Esophagus muscularis mucosa (tissue), 4 donors: ENCODE measurements around the gene NPPB. TPM values are rescaled to one million over a fixed set of nuclear protein-coding genes. Genes with fewer than 3 reads are reported as not detected.

Experiments used
- DNase-seq: peaks from one replicate; pipeline ENCODE4 v3.0.0-alpha.2; 2017; ENCODE audit errors: extremely low spot score
- H3K27ac ChIP-seq, 4 donors: fragments of 200-600 bp; sonication (generic); replicated peaks in 1 of 4; 1 replicate in 3 of 4; 2 replicates in 1 of 4; pipeline ENCODE4 v1.5.1; 2016 to 2019; ENCODE audit warnings: mild to moderate bottlenecking in 1 of 4
- H3K27me3 ChIP-seq, 4 donors: fragments of 200-600 bp; sonication (generic); one replicate each; pipeline versions ENCODE4 v1.5.1 to v1.6.0; 2016 to 2019
- H3K36me3 ChIP-seq, 4 donors: fragments of 200-600 bp; sonication (generic); one replicate each; pipeline ENCODE4 v1.5.1; 2016 to 2019
- H3K4me1 ChIP-seq, 4 donors: fragments of 200-600 bp; sonication (generic); one replicate each; pipeline ENCODE4 v1.5.1; 2016 to 2019
- H3K4me3 ChIP-seq, 4 donors: fragments of 200-600 bp; sonication (generic); 1 replicate in 2 of 4; 2 replicates in 2 of 4; pipeline ENCODE4 v1.5.1; 2016 to 2019; ENCODE audit warnings: mild to moderate bottlenecking in 4 of 4, moderate library complexity in 1 of 4
- H3K9me3 ChIP-seq, 4 donors: fragments of 200-600 bp; sonication (generic); 1 replicate in 3 of 4; 2 replicates in 1 of 4; pipeline ENCODE4 v1.5.1; 2016 to 2019
- EP300 ChIP-seq: sonication (generic); formaldehyde crosslinking; IDR thresholded peaks from one replicate; pipeline ENCODE4 v1.6.1; 2017; ENCODE audit warnings: antibody characterized with exemption
- POLR2A ChIP-seq: fragments of 450-650 bp; IDR thresholded peaks from one replicate; pipeline ENCODE4 v1.6.1; 2017; ENCODE audit warnings: antibody characterized with exemption, moderate library complexity, mild to moderate bottlenecking, low read depth
- POLR2AphosphoS5 ChIP-seq, 2 donors: sonication (generic); formaldehyde crosslinking; IDR thresholded peaks; one replicate each; pipeline ENCODE4 v1.6.1; 2017; ENCODE audit warnings: antibody characterized with exemption in 2 of 2
- WGBS: methylation state at CpG from one replicate; pipeline ENCODE4 v1.1.5; 2018; 5-methylcytosine and 5-hydroxymethylcytosine counted together
- intact Hi-C: fragments of 100-400 bp; cut with DNase I; formaldehyde crosslinking; loops from one replicate; pipeline ENCODE4 v1.15.1; 2023
- total RNA-seq, 4 donors: library from RNA; depleted of rRNA; stranded (reverse); fragments of >200 nt; gene quantifications; one replicate each; pipeline versions ENCODE4 v1.1.0 to v1.2.1, GENCODE V29; 2016
- TF ChIP-seq, protein P1 (sequence below), 3 experiments: fragments of 200-600 bp in 2 of 3; fragments of 450-650 bp in 1 of 3; sonication (generic) in 2 of 3; IDR thresholded peaks; one replicate each; pipeline ENCODE4 v1.5.1; 2017 to 2019; ENCODE audit warnings: antibody characterized with exemption in 3 of 3, mild to moderate bottlenecking in 2 of 3, moderate library complexity in 1 of 3

Gene NPPB
- total RNA-seq, 4 donors from 2014 or later = not detected

GRCh38 chr1:11847667-11848372 is 10.9 kb downstream of the NPPB start, which contains the start of gene NPPA:
Gene NPPA, minus strand, starts transcription at chr1:11847783. Its CDS starts 99 bp downstream, at chr1:11847684.
- WGBS = 48% methylated on average over 16 of the region's 18 CpGs
- TF ChIP-seq POLR2A (no peak), POLR2AphosphoS5 (IDR thresholded peaks at IDR 0.05) (no peak), EP300 (no peak)
- TF ChIP-seq, protein P1, sequence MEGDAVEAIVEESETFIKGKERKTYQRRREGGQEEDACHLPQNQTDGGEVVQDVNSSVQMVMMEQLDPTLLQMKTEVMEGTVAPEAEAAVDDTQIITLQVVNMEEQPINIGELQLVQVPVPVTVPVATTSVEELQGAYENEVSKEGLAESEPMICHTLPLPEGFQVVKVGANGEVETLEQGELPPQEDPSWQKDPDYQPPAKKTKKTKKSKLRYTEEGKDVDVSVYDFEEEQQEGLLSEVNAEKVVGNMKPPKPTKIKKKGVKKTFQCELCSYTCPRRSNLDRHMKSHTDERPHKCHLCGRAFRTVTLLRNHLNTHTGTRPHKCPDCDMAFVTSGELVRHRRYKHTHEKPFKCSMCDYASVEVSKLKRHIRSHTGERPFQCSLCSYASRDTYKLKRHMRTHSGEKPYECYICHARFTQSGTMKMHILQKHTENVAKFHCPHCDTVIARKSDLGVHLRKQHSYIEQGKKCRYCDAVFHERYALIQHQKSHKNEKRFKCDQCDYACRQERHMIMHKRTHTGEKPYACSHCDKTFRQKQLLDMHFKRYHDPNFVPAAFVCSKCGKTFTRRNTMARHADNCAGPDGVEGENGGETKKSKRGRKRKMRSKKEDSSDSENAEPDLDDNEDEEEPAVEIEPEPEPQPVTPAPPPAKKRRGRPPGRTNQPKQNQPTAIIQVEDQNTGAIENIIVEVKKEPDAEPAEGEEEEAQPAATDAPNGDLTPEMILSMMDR (IDR thresholded peaks at IDR 0.05) = no peak

GRCh38 chr1:11845641-11846335 is 13.0 kb downstream of the NPPB start:
- 54% methylated on average over 5 of the region's 5 CpGs for WGBS

More at GRCh38 chr1:11847667-11848372, 10.9 kb downstream of the NPPB start, which contains the start of gene NPPA:
- intact Hi-C loops = no loop called here
- no peak for DNase-seq
- peaks cover 9 to 47% (median 31%) of the 10 kb centered on the region in 4 donors for H3K36me3 ChIP-seq
- no peaks in the 10 kb centered on the region for H3K9me3 ChIP-seq
- no peak within 1 kb of the TSS for H3K4me3 ChIP-seq
- peaks cover 0 to 5% (median 0%) of the 10 kb centered on the region in 4 donors for H3K27me3 ChIP-seq
- H3K27ac ChIP-seq = no peak within 1 kb of the TSS
- peaks cover 5 to 9% (median 6%) of the 10 kb centered on the region in 4 donors for H3K4me1 ChIP-seq

DNA sequence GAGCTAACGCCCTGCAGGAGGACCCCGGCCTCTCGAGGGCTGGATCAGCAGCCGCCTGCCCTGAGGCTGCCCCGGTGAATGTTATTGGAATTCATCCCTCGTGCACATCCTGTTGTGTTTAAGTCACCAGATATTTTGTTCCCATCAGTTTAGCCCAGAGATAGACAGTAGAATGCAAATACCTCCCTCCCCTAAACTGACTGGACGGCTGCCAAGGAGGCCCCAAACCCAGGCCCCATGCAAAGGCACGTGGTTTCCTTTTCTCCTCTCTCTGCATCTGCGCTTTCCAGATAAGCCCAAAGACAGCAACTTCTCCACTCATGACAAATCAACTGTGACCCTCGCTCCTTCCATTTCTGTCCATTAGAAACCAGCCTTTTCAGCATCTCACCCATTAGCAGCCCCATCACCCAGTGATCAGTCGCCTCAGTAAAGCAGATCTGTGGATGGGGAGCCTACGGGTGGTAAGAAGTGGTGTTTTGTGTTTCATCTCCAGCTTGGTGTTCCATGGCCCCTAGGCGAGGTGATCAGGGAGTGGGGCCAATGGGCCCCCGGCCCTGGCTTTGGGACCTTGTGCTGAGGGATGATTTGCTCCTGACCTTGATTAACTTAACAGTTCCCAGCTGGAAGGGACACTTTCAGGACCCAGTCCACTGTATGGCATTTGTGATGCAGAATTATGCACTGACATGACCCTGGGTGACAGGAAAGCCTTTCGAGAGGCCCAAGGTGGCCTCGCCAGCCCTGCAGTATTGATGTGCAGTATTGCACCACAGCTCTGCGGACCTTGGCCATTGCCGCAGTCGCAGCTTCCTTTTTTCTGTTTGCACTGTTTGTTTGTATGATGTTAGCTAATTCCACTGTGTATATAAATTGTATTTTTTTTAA is 16.3 kb downstream of the NPPB start:
- 57% methylated on average over 19 of the region's 19 CpGs for WGBS

More at GRCh38 chr1:11845641-11846335, 13.0 kb downstream of the NPPB start:
- H3K27me3 ChIP-seq = no peaks in the 10 kb centered on the region
- peaks cover 5 to 15% (median 7%) of the 10 kb centered on the region in 4 donors for H3K4me1 ChIP-seq
- intact Hi-C loops = no loop called here
- H3K27ac ChIP-seq = no peak overlapping the region
- H3K36me3 ChIP-seq = peaks cover 21 to 67% (median 52%) of the 10 kb centered on the region in 4 donors
- H3K9me3 ChIP-seq = no peaks in the 10 kb centered on the region
- TF ChIP-seq POLR2AphosphoS5 (IDR thresholded peaks at IDR 0.05) (no peak), EP300 (no peak), POLR2A (no peak)
- TF ChIP-seq, protein P1 (IDR thresholded peaks at IDR 0.05) = no peak
- DNase-seq = no peak
- H3K4me3 ChIP-seq = no peak overlapping the region

More for the DNA sequence above, 16.3 kb downstream of the NPPB start:
- intact Hi-C loops = no loop called here
- Histone ChIP-seq H3K4me1 (peaks cover 0 to 8% (median 3%) of the 10 kb centered on the region in 4 donors), H3K27me3 (no peaks in the 10 kb centered on the region), H3K9me3 (no peaks in the 10 kb centered on the region), H3K4me3 (no peak overlapping the region), H3K27ac (no peak overlapping the region), H3K36me3 (peaks cover 44 to 94% (median 82%) of the 10 kb centered on the region in 4 donors)
- TF ChIP-seq EP300 = no peak
- TF ChIP-seq POLR2A = no peak
- TF ChIP-seq, protein P1 (IDR thresholded peaks at IDR 0.05) = no peak
- no peak for TF ChIP-seq POLR2AphosphoS5 (IDR thresholded peaks at IDR 0.05)
- DNase-seq = no peak
